Measurements from ENCODE around the gene FANK1. TPM values are rescaled to one million over a fixed set of nuclear protein-coding genes. Genes with fewer than 3 reads are reported as not detected.

The FANK1 gene
- total RNA-seq, 2 donors from 2014 or later: 5.8 to 6.9 TPM

- H3K4me3 ChIP-seq: no peak overlapping the region
- peaks cover 3% of the 10 kb centered on the region for H3K36me3 ChIP-seq
- H3K9ac ChIP-seq (ENCODE audit: low read depth in 2 of 2, low read length in 2 of 2): no peak overlapping the region
- no peak for TF ChIP-seq CTCF (IDR thresholded peaks at IDR 0.05)
- no peaks in the 10 kb centered on the region for H3K27me3 ChIP-seq
- no peaks in the 10 kb centered on the region for H3K9me3 ChIP-seq
- DNase-seq: no peak
- H3K4me1 ChIP-seq: no peaks in the 10 kb centered on the region
- no peak overlapping the region for H3K27ac ChIP-seq
- intact Hi-C loops (cut with DNase I): no loop called here
These were observed 45.3 kb upstream of the FANK1 start for GRCh38 chr10:125850766-125851731.

DNA sequence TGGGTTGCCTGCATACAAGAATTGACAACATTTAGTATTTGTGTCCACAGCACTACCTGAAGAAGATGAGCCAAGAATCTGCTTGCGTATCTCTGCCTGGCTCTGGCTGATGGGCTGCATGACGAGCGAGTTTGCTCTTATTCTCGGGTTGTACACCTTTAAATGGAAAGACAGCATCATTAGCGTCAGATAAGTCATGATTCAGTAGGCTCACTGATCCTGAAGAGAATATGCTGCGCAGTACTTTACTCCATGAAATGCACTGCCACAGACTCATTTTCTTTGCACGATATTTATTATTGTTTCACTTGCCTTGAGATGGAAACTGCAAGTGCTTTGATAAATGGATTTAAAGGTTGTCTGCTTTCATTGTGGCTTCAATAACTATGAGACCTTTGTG is 43.9 kb upstream of the FANK1 start:
- peaks cover 3% of the 10 kb centered on the region for H3K36me3 ChIP-seq
- H3K9ac ChIP-seq (ENCODE audit: low read depth in 2 of 2, low read length in 2 of 2): no peak overlapping the region
- no peaks in the 10 kb centered on the region for H3K27me3 ChIP-seq
- H3K9me3 ChIP-seq: no peaks in the 10 kb centered on the region
- H3K4me1 ChIP-seq: no peaks in the 10 kb centered on the region
- TF ChIP-seq CTCF (IDR thresholded peaks at IDR 0.05): no peak
- H3K4me3 ChIP-seq: no peak overlapping the region
- no peak for DNase-seq
- no peak overlapping the region for H3K27ac ChIP-seq
- intact Hi-C loops (cut with DNase I): no loop called here

DNA sequence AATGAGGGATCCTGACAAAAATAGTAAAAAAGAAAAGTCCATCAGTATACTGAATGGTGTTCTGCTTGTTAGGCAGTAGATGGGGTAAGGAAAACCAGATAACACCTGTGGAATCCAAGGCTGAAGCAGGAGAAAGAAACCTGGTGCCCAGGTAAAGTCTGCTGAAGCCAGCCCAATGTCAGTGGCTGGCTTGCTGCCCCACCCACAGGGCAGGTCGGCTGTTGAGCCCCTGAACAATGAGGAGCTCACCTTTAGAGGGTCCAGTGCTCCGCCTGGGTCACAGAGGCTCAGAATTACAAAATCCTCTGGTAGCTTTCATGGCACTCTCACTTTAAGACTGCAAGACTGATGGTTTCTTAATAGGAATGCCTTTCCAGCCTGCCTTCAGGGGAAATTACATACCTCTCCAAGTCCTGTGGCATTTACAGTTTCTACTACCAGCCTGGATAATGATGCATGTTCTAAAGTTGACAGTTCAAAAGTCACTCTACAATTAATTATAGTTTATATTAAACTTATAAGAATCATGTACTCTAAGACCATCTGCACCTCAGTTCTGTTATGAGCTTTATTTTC is 39.1 kb upstream of the FANK1 start:
- no peak for TF ChIP-seq CTCF (IDR thresholded peaks at IDR 0.05)
- Histone ChIP-seq H3K27me3 (no peaks in the 10 kb centered on the region), H3K36me3 (no peaks in the 10 kb centered on the region), H3K9me3 (no peaks in the 10 kb centered on the region), H3K4me3 (no peak overlapping the region), H3K9ac (ENCODE audit: low read depth in 2 of 2, low read length in 2 of 2) (no peak overlapping the region), H3K27ac (no peak overlapping the region), H3K4me1 (no peaks in the 10 kb centered on the region)
- DNase-seq: no peak
- intact Hi-C loops (cut with DNase I): no loop called here

- no peaks in the 10 kb centered on the region for H3K27me3 ChIP-seq
- no peak for DNase-seq
- H3K27ac ChIP-seq: no peak overlapping the region
- TF ChIP-seq CTCF (IDR thresholded peaks at IDR 0.05): no peak
- H3K9me3 ChIP-seq: no peaks in the 10 kb centered on the region
- intact Hi-C loops (cut with DNase I): no loop called here
- H3K9ac ChIP-seq (ENCODE audit: low read depth in 2 of 2, low read length in 2 of 2): no peak overlapping the region
- no peaks in the 10 kb centered on the region for H3K36me3 ChIP-seq
- no peaks in the 10 kb centered on the region for H3K4me1 ChIP-seq
- H3K4me3 ChIP-seq: no peak overlapping the region
These were observed 37.1 kb upstream of the FANK1 start for GRCh38 chr10:125859128-125859817.

DNA sequence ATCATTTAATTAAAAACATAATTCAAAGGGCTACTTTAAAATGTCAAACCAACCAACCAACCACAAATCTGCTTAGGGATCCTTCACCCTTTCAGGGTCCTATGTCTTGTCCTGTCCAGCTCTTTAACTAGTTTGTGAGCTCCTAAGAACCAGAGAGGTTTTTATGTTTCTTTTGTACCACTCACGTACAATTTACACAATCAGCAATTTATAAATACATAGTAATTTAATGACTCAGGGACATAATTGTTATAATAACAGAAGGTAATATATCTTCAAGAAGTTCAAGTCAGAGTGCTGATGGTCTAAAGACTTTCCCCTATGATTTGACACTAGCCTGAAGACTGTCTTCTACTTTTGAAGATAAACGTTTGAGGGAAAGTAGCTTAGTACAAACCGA is 31.2 kb upstream of the FANK1 start:
- H3K4me1 ChIP-seq: no peaks in the 10 kb centered on the region
- no peak overlapping the region for H3K4me3 ChIP-seq
- intact Hi-C loops (cut with DNase I): loop anchor here (10.0 kb wide), 1 partner anchor 640 kb away; no protein-coding TSS in a partner anchor
- no peaks in the 10 kb centered on the region for H3K36me3 ChIP-seq
- no peaks in the 10 kb centered on the region for H3K9me3 ChIP-seq
- DNase-seq: no peak
- no peak overlapping the region for H3K27ac ChIP-seq
- H3K27me3 ChIP-seq: no peaks in the 10 kb centered on the region
- no peak overlapping the region for H3K9ac ChIP-seq (ENCODE audit: low read depth in 2 of 2, low read length in 2 of 2)
- no peak for TF ChIP-seq CTCF (IDR thresholded peaks at IDR 0.05)
